Endothelial cell of umbilical vein (primary cell): ENCODE measurements around the gene TRIM50. TPM values are rescaled to one million over a fixed set of nuclear protein-coding genes. Genes with fewer than 3 reads are reported as not detected.

Experiments used
- BruUV-seq: library from RNA; stranded (reverse); fragments of 400-500 nt; replicated peaks from 2 replicates; lab custom pipeline; 2021; lab: Mats Ljungman, UMichigan
- CTCF ChIA-PET: fragments of 300-600, 350-600 bp; sonication (Branson Sonifier 250); formaldehyde crosslinking; loops from one replicate; lab custom pipeline; 2021; ENCODE audit warnings: antibody characterized with exemption, inconsistent platforms; lab: Charles Lee
- POLR2A ChIA-PET: fragments of 300-600, 350-600 bp; sonication (Branson Sonifier 250); formaldehyde crosslinking; loops from one replicate; lab custom pipeline; 2021; ENCODE audit warnings: antibody characterized with exemption, inconsistent platforms; lab: Charles Lee
- DNase-seq: peaks from one replicate; pipeline ENCODE4 v3.0.0-alpha.2; 2011; ENCODE audit warnings: low read depth, low spot score
- FAIRE-seq: peaks from 2 replicates; lab custom pipeline; 2011; peaks lifted over from hg19 to GRCh38; lab: Jason Lieb, UNC
- H2AFZ ChIP-seq: 2 replicates; pipeline ENCODE4 v1.6.0; 2012; ENCODE audit warnings: low read depth, low read length, control low read depth, inconsistent platforms
- H3K27ac ChIP-seq: 2 replicates; pipeline ENCODE4 v1.5.1; 2011; ENCODE audit warnings: low read depth, mild to moderate bottlenecking, control low read depth, low read length, moderate library complexity; ENCODE audit not compliant: insufficient read depth
- H3K27me3 ChIP-seq, 2 experiments: 2 replicates each; pipeline versions ENCODE4 v1.6.0 to v1.6.1; 2011; ENCODE audit warnings: low read length in 2 of 2, mixed read lengths in 1 of 2; ENCODE audit not compliant: control insufficient read depth in 2 of 2, insufficient read depth in 2 of 2
- H3K36me3 ChIP-seq, 2 experiments: 2 replicates in 1 of 2; 3 replicates in 1 of 2; pipeline ENCODE4 v1.5.1; 2011; ENCODE audit warnings: low read length in 2 of 2, mild to moderate bottlenecking in 1 of 2, moderate library complexity in 1 of 2; ENCODE audit not compliant: control insufficient read depth in 2 of 2, insufficient read depth in 2 of 2; ENCODE audit errors: extremely low read depth in 1 of 2
- H3K4me1 ChIP-seq: 3 replicates; pipeline ENCODE4 v1.5.1; 2011; ENCODE audit warnings: mild to moderate bottlenecking, low read length; ENCODE audit not compliant: control insufficient read depth, insufficient read depth; ENCODE audit errors: extremely low read depth
- H3K4me2 ChIP-seq: 2 replicates; pipeline ENCODE4 v1.6.1; 2011; ENCODE audit warnings: low read length, control low read depth, mixed read lengths; ENCODE audit not compliant: insufficient read depth
- H3K4me3 ChIP-seq, 3 experiments: fragments of 200-600 bp in 1 of 3; sonication (generic), shearing (Covaris generic) in 1 of 3; replicated peaks in 1 of 3; 2 replicates each; pipeline ENCODE4 v1.5.1; 2011 to 2016; ENCODE audit warnings: control low read depth in 3 of 3, low read length in 3 of 3, mild to moderate bottlenecking in 2 of 3, inconsistent platforms in 1 of 3, low read depth in 1 of 3, moderate library complexity in 1 of 3; ENCODE audit not compliant: insufficient read depth in 1 of 3
- H3K79me2 ChIP-seq: 2 replicates; pipeline ENCODE4 v1.6.0; 2012; ENCODE audit warnings: low read length, inconsistent platforms; ENCODE audit not compliant: control insufficient read depth, insufficient read depth
- H3K9ac ChIP-seq: replicated peaks from 2 replicates; pipeline ENCODE3; 2011; ENCODE audit warnings: low read length, control low read depth; ENCODE audit not compliant: insufficient read depth; ENCODE audit errors: extremely low read depth
- H3K9me1 ChIP-seq: replicated peaks from 3 replicates; pipeline ENCODE4 v1.6.0; 2011; ENCODE audit warnings: mild to moderate bottlenecking, low read length; ENCODE audit not compliant: control insufficient read depth, insufficient read depth; ENCODE audit errors: extremely low read depth
- H3K9me3 ChIP-seq: replicated peaks from 2 replicates; pipeline ENCODE4 v1.5.1; 2012; ENCODE audit warnings: low read length, inconsistent platforms; ENCODE audit not compliant: control insufficient read depth, insufficient read depth
- H4K20me1 ChIP-seq: replicated peaks from 2 replicates; pipeline ENCODE3; 2011; ENCODE audit warnings: mild to moderate bottlenecking, low read length; ENCODE audit not compliant: control insufficient read depth, insufficient read depth; ENCODE audit errors: extremely low read depth
- EZH2 ChIP-seq: IDR thresholded peaks from 2 replicates; pipeline ENCODE4 v1.6.1; 2012; ENCODE audit warnings: borderline replicate concordance, low read depth, mild to moderate bottlenecking, moderate library complexity, low read length, inconsistent platforms; ENCODE audit not compliant: severe bottlenecking
- FOS ChIP-seq: IDR thresholded peaks from 2 replicates; pipeline ENCODE4 v1.6.1; 2011; ENCODE audit warnings: mild to moderate bottlenecking, low read length, moderate library complexity, borderline replicate concordance; ENCODE audit not compliant: insufficient read depth
- GATA2 ChIP-seq: IDR thresholded peaks from 2 replicates; pipeline ENCODE4 v1.7.0; 2011; ENCODE audit warnings: low read depth, mild to moderate bottlenecking, moderate library complexity, mixed read lengths, low read length; ENCODE audit not compliant: insufficient read length, insufficient read depth
- JUN ChIP-seq: IDR thresholded peaks from 2 replicates; pipeline ENCODE4 v1.6.1; 2011; ENCODE audit warnings: borderline replicate concordance, low read depth; ENCODE audit not compliant: insufficient read length, insufficient read depth
- MYC ChIP-seq: IDR thresholded peaks from one replicate; pipeline ENCODE4 v1.6.1; 2011; ENCODE audit warnings: mild to moderate bottlenecking, low read depth, low read length
- POLR2A ChIP-seq: IDR thresholded peaks from 2 replicates; pipeline ENCODE4 v1.6.1; 2012; ENCODE audit warnings: low read depth, mild to moderate bottlenecking, control low read depth, low read length
- POLR2AphosphoS5 ChIP-seq: IDR thresholded peaks from 2 replicates; pipeline ENCODE4 v1.6.1; 2012; ENCODE audit warnings: low read depth, mild to moderate bottlenecking, control low read depth, low read length, moderate library complexity; ENCODE audit not compliant: insufficient read depth
- dilution Hi-C: fragments of 300-500 bp; cut with MboI; formaldehyde crosslinking; loops from one replicate; pipeline ENCODE4 v1.15.0; 2019; ENCODE audit warnings: low sequenced_read_pairs; ENCODE audit not compliant: extremely low pct_ligation_motif_present
- intact Hi-C: fragments of 100-400 bp; cut with micrococcal nuclease; formaldehyde crosslinking; loops from one replicate; pipeline ENCODE4 v1.10.0; 2022
- polyA plus RNA-seq, 4 experiments: library from polyadenylated mRNA; depleted of rRNA in 3 of 4; stranded (reverse) in 3 of 4; unstranded in 1 of 4; fragments of >200 nt; gene quantifications; 2 replicates each; pipeline versions ENCODE4 v1.2.1 to v1.2.3, GENCODE V29; 2011 to 2012; ENCODE audit warnings: missing spikeins in 1 of 4
- total RNA-seq: library from RNA; stranded (reverse); gene quantifications from 2 replicates; pipeline ENCODE4 v1.2.3, GENCODE V29; 2021
- TF ChIP-seq, protein P1 (sequence below): IDR thresholded peaks from 2 replicates; pipeline ENCODE4 v1.6.1; 2011; ENCODE audit not compliant: insufficient read depth, insufficient read length
- TF ChIP-seq, protein P2 (sequence below), 2 donors: IDR thresholded peaks; 1 replicate in 1 of 2; 2 replicates in 1 of 2; pipeline ENCODE4 v1.5.1; 2011; ENCODE audit warnings: low read length in 2 of 2, mild to moderate bottlenecking in 2 of 2, moderate library complexity in 2 of 2, control low read depth in 1 of 2, inconsistent platforms in 1 of 2, low read depth in 1 of 2; ENCODE audit not compliant: insufficient read depth in 1 of 2; ENCODE audit errors: extremely low read depth in 1 of 2

TRIM50 gene
- total and polyA plus RNA-seq, 2 donors (not counting 3 experiments of a cell fraction or from before 2014, with no cell fraction given), result not detected

DNA sequence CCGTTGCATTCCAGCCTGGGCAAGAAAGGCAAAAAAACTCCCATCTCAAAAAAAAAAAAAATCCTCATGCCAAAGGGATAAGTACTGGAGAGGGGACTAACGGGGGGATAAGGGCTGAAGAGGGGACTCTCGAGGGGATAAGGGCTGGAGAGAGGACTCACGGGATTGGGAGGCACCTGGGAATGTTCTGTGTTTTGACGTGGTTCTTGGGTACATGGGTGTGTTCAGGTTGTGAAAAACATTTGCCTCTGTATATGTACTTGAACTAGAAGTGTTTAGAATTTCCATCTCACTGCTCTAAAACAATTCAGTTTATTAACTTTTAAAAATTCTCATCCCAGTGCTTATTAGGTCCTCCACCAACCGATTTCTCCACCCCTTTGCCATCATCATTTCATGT, 4.6 kb upstream of the TRIM50 start:
- H3K9ac ChIP-seq, result no peak overlapping the region
- no peaks in the 10 kb centered on the region for H3K9me1 ChIP-seq
- H3K79me2 ChIP-seq, result no peaks in the 10 kb centered on the region
- no peak overlapping the region for H3K4me2 ChIP-seq
- no peak overlapping the region for H3K27ac ChIP-seq
- no TSS peak for BruUV-seq
- no peaks in the 10 kb centered on the region for H4K20me1 ChIP-seq
- no peaks in the 10 kb centered on the region for H3K9me3 ChIP-seq
- no peak for DNase-seq
- ChIA-PET POLR2A (no interaction called here), CTCF (interaction anchor here (0.9 to 4.7 kb wide), 2 partner anchors 9 to 10 kb away, joined by 4 to 18 read pairs; no protein-coding TSS in a partner anchor)
- H3K4me1 ChIP-seq, result peaks cover 2% of the 10 kb centered on the region
- TF ChIP-seq, protein P1, sequence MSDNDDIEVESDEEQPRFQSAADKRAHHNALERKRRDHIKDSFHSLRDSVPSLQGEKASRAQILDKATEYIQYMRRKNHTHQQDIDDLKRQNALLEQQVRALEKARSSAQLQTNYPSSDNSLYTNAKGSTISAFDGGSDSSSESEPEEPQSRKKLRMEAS, result no peak
- no peak for TF ChIP-seq MYC
- no peak for TF ChIP-seq GATA2
- intact Hi-C loops, result no loop called here
- no peak overlapping the region for H3K4me3 ChIP-seq
- H2AFZ ChIP-seq, result no peak overlapping the region
- H3K36me3 ChIP-seq, result no peaks in the 10 kb centered on the region
- dilution Hi-C loops, result no loop called here
- H3K27me3 ChIP-seq, result peaks cover 18 to 26% of the 10 kb centered on the region in 2 experiments
- no peak for FAIRE-seq

DNA sequence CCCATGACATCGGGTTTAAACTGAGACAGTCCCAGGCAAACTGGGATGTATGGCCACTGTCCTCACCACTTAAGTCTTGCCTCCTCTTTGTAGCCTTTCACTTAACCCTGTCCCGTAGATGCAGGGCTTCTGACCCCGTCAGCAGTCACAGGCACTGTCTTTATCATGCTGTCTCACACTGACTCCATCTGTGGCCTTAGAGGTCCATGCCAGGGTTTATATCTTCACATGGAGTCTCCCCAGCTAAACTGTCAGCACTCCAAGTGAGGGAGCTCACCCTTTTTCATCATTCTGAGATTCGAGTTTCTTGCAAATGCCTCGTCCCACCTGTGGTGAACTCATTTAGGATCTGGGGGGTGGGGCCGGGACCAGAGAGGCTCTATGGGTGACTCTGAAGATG, 2.9 kb upstream of the TRIM50 start:
- H3K9me1 ChIP-seq, result no peaks in the 10 kb centered on the region
- H4K20me1 ChIP-seq, result no peaks in the 10 kb centered on the region
- DNase-seq (no peak), FAIRE-seq (no peak)
- intact Hi-C loops (no loop called here), dilution Hi-C loops (no loop called here)
- no TSS peak for BruUV-seq
- no peak overlapping the region for H2AFZ ChIP-seq
- H3K27me3 ChIP-seq, result peaks cover 13 to 16% of the 10 kb centered on the region in 2 experiments
- no peaks in the 10 kb centered on the region for H3K9me3 ChIP-seq
- ChIA-PET CTCF (interaction anchor here (1.6 to 1.8 kb wide), 2 partner anchors 12 to 120 kb away, joined by 3 to 9 read pairs; no protein-coding TSS in a partner anchor), POLR2A (no interaction called here)
- no peak overlapping the region for H3K9ac ChIP-seq
- H3K79me2 ChIP-seq, result no peaks in the 10 kb centered on the region
- H3K4me3 ChIP-seq, result no peak overlapping the region
- H3K36me3 ChIP-seq, result no peaks in the 10 kb centered on the region
- no peak overlapping the region for H3K27ac ChIP-seq
- H3K4me2 ChIP-seq, result no peak overlapping the region
- no peak for TF ChIP-seq EZH2
- no peak for TF ChIP-seq MYC
- no peak for TF ChIP-seq JUN
- TF ChIP-seq, protein P2, sequence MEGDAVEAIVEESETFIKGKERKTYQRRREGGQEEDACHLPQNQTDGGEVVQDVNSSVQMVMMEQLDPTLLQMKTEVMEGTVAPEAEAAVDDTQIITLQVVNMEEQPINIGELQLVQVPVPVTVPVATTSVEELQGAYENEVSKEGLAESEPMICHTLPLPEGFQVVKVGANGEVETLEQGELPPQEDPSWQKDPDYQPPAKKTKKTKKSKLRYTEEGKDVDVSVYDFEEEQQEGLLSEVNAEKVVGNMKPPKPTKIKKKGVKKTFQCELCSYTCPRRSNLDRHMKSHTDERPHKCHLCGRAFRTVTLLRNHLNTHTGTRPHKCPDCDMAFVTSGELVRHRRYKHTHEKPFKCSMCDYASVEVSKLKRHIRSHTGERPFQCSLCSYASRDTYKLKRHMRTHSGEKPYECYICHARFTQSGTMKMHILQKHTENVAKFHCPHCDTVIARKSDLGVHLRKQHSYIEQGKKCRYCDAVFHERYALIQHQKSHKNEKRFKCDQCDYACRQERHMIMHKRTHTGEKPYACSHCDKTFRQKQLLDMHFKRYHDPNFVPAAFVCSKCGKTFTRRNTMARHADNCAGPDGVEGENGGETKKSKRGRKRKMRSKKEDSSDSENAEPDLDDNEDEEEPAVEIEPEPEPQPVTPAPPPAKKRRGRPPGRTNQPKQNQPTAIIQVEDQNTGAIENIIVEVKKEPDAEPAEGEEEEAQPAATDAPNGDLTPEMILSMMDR (IDR thresholded peaks at IDR 0.05; ENCODE audit: extremely low read depth in 1 of 2, insufficient read depth in 1 of 2, low read depth in 1 of 2, low read length in 2 of 2), result no peak
- no peak for TF ChIP-seq FOS
- no peak for TF ChIP-seq POLR2AphosphoS5
- TF ChIP-seq POLR2A, result no peak
- TF ChIP-seq GATA2, result no peak
- H3K4me1 ChIP-seq, result peaks cover 2% of the 10 kb centered on the region
